ACC112 (cell line): ENCODE data around the gene UVRAG.

Experiments
- H2AFZ ChIP-seq: fragments of 200-600 bp; sonication (generic); one replicate; pipeline ENCODE4 v1.6.0; 2017; ENCODE audit warnings: antibody characterized with exemption, low read length; ENCODE audit not compliant: unreplicated experiment
- H3K27ac ChIP-seq: fragments of 200-600 bp; sonication (generic); 2 replicates; pipeline ENCODE4 v1.5.1; 2014; ENCODE audit warnings: low read depth, mild to moderate bottlenecking, antibody characterized with exemption, low read length, moderate library complexity
- H3K27me3 ChIP-seq: fragments of 200-600 bp; sonication (generic); 2 replicates; pipeline ENCODE4 v1.6.1; 2014; ENCODE audit warnings: mild to moderate bottlenecking, antibody characterized with exemption, low read length, moderate library complexity, mixed read lengths; ENCODE audit not compliant: insufficient read depth
- H3K36me3 ChIP-seq: fragments of 200-600 bp; sonication (generic); 2 replicates; pipeline ENCODE4 v1.6.1; 2016; ENCODE audit warnings: mild to moderate bottlenecking, antibody characterized with exemption, low read length, moderate library complexity, mixed read lengths; ENCODE audit not compliant: insufficient read depth
- H3K4me1 ChIP-seq: fragments of 200-600 bp; sonication (generic); one replicate; pipeline ENCODE4 v1.6.1; 2016; ENCODE audit warnings: low read length, mixed read lengths; ENCODE audit not compliant: insufficient read depth, unreplicated experiment, control insufficient read depth
- H3K4me3 ChIP-seq: fragments of 200-600 bp; sonication (generic); 2 replicates; pipeline ENCODE4 v1.5.1; 2014; ENCODE audit warnings: mild to moderate bottlenecking, low read depth, low read length
- H3K79me2 ChIP-seq: fragments of 200-600 bp; sonication (generic); one replicate; pipeline ENCODE4 v1.6.0; 2016; ENCODE audit warnings: low read length; ENCODE audit not compliant: control insufficient read depth, unreplicated experiment, insufficient read depth

Gene UVRAG

GRCh38 chr11:76023236-76024068 lies 208.4 kb downstream of the UVRAG start:
- Histone ChIP-seq H2AFZ (no peak overlapping the region), H3K4me3 (no peak overlapping the region), H3K4me1 (peaks cover 23% of the 10 kb centered on the region), H3K36me3 (peaks cover 42% of the 10 kb centered on the region), H3K27ac (no peak overlapping the region), H3K27me3 (no peaks in the 10 kb centered on the region), H3K79me2 (peaks cover 5% of the 10 kb centered on the region)

- H2AFZ ChIP-seq = no peak overlapping the region
- peaks cover 39% of the 10 kb centered on the region for H3K36me3 ChIP-seq
- no peak overlapping the region for H3K4me3 ChIP-seq
- peak overlapping the region; percentile 57 for H3K27ac ChIP-seq
- no peaks in the 10 kb centered on the region for H3K27me3 ChIP-seq
- peaks cover 5% of the 10 kb centered on the region for H3K79me2 ChIP-seq
- H3K4me1 ChIP-seq = peaks cover 32% of the 10 kb centered on the region
Observed at GRCh38 chr11:76025068-76025467, 210.1 kb downstream of the UVRAG start.

GRCh38 chr11:76025817-76026216 lies 210.8 kb downstream of the UVRAG start:
- H3K4me1 ChIP-seq = peaks cover 39% of the 10 kb centered on the region
- no peak overlapping the region for H2AFZ ChIP-seq
- H3K27me3 ChIP-seq = no peaks in the 10 kb centered on the region
- peaks cover 35% of the 10 kb centered on the region for H3K36me3 ChIP-seq
- H3K4me3 ChIP-seq = no peak overlapping the region
- H3K79me2 ChIP-seq = peaks cover 5% of the 10 kb centered on the region
- H3K27ac ChIP-seq = no peak overlapping the region

GRCh38 chr11:76026281-76026680 lies 211.3 kb downstream of the UVRAG start:
- H3K27ac ChIP-seq = no peak overlapping the region
- H2AFZ ChIP-seq = no peak overlapping the region
- H3K4me3 ChIP-seq = no peak overlapping the region
- H3K4me1 ChIP-seq = peaks cover 44% of the 10 kb centered on the region
- peaks cover 5% of the 10 kb centered on the region for H3K79me2 ChIP-seq
- H3K27me3 ChIP-seq = no peaks in the 10 kb centered on the region
- peaks cover 32% of the 10 kb centered on the region for H3K36me3 ChIP-seq

GRCh38 chr11:76026862-76027261 lies 211.9 kb downstream of the UVRAG start:
- Histone ChIP-seq H3K27me3 (no peaks in the 10 kb centered on the region), H2AFZ (no peak overlapping the region), H3K27ac (no peak overlapping the region), H3K79me2 (peaks cover 5% of the 10 kb centered on the region), H3K36me3 (peaks cover 29% of the 10 kb centered on the region), H3K4me3 (no peak overlapping the region), H3K4me1 (peaks cover 50% of the 10 kb centered on the region)

GRCh38 chr11:76030286-76030685 lies 215.3 kb downstream of the UVRAG start:
- Histone ChIP-seq H3K27me3 (no peaks in the 10 kb centered on the region), H3K4me3 (peak overlapping the region; percentile 50), H3K27ac (peak overlapping the region; percentile 93), H2AFZ (no peak overlapping the region), H3K4me1 (peaks cover 42% of the 10 kb centered on the region), H3K36me3 (peaks cover 13% of the 10 kb centered on the region; the same call in 1 of the 2 replicates), H3K79me2 (peaks cover 5% of the 10 kb centered on the region)

GRCh38 chr11:76030968-76031590 lies 216.1 kb downstream of the UVRAG start:
- Histone ChIP-seq H2AFZ (no peak overlapping the region), H3K4me3 (peak overlapping the region; percentile 50), H3K27me3 (no peaks in the 10 kb centered on the region), H3K4me1 (peaks cover 39% of the 10 kb centered on the region), H3K79me2 (no peaks in the 10 kb centered on the region), H3K36me3 (peaks cover 13% of the 10 kb centered on the region; the same call in 1 of the 2 replicates), H3K27ac (peak overlapping the region; percentile 93)

GRCh38 chr11:76033699-76034098 lies 218.7 kb downstream of the UVRAG start:
- Histone ChIP-seq H2AFZ (no peak overlapping the region), H3K4me3 (no peak overlapping the region), H3K4me1 (peaks cover 53% of the 10 kb centered on the region), H3K27ac (no peak overlapping the region), H3K27me3 (no peaks in the 10 kb centered on the region), H3K79me2 (no peaks in the 10 kb centered on the region), H3K36me3 (peaks cover 2% of the 10 kb centered on the region; the same call in 1 of the 2 replicates)

GRCh38 chr11:76035020-76035419 lies 220.0 kb downstream of the UVRAG start:
- no peak overlapping the region for H3K27ac ChIP-seq
- H3K27me3 ChIP-seq = no peaks in the 10 kb centered on the region
- no peaks in the 10 kb centered on the region for H3K79me2 ChIP-seq
- peaks cover 45% of the 10 kb centered on the region for H3K4me1 ChIP-seq
- no peak overlapping the region for H2AFZ ChIP-seq
- no peaks in the 10 kb centered on the region for H3K36me3 ChIP-seq
- no peak overlapping the region for H3K4me3 ChIP-seq

GRCh38 chr11:76038608-76039007 lies 223.6 kb downstream of the UVRAG start:
- no peaks in the 10 kb centered on the region for H3K79me2 ChIP-seq
- H3K36me3 ChIP-seq = no peaks in the 10 kb centered on the region
- H3K27me3 ChIP-seq = no peaks in the 10 kb centered on the region
- no peak overlapping the region for H3K27ac ChIP-seq
- no peak overlapping the region for H3K4me3 ChIP-seq
- H3K4me1 ChIP-seq = peaks cover 19% of the 10 kb centered on the region
- no peak overlapping the region for H2AFZ ChIP-seq

GRCh38 chr11:76041208-76041607 lies 226.2 kb downstream of the UVRAG start:
- H3K27ac ChIP-seq = no peak overlapping the region
- H3K27me3 ChIP-seq = no peaks in the 10 kb centered on the region
- no peaks in the 10 kb centered on the region for H3K79me2 ChIP-seq
- H3K4me3 ChIP-seq = no peak overlapping the region
- peaks cover 20% of the 10 kb centered on the region for H3K4me1 ChIP-seq
- H2AFZ ChIP-seq = no peak overlapping the region
- no peaks in the 10 kb centered on the region for H3K36me3 ChIP-seq
